ELF-1 (cell line): ENCODE results near the gene ZNF417.
"Not testable (repeated sequence)": the region's sequence is repeated elsewhere in the genome, so short reads cannot be mapped to it uniquely, and the experiment has no call there.

ENCODE experiments used
- DNase-seq: peaks from one replicate; pipeline ENCODE4 v3.0.0-alpha.2; 2016; ENCODE audit warnings: low read depth, low spot score

ZNF417 gene

DNA sequence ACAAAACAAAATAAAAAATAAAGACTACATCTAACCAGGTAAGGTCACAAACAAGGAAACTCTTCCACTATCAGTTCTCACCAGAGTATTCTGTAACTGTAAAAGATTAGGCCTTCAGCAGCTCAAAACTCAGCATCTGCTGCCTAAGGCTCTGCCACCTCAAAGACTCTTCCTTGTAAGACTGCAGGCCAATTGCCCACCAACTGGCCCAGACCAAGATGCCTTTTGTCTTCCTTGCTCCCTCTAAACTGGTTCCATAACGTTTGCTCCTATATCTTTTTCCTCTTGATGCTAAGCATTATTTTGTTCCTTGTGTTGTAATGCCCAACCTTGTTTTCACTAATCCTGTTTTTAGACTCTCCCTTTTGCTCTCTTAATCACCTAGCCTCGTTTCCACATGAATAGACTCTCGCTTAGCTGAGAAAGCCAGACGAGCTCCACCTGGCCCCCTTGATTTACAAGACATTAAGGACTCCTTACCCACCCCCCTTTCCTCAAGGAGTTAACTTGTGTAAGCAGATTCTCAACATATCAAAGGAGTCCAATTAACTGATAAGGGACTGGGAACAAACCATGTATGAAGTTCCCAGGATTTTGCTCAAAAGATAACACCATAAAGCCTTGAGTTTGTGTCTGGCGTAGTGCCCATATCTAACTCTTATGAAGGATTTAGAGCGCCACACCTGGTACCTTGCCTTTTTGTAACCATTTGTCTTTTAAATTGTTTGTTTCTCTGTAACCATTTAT is 29.0 kb downstream of the ZNF417 start:
- DNase-seq: peak; percentile 83

DNA sequence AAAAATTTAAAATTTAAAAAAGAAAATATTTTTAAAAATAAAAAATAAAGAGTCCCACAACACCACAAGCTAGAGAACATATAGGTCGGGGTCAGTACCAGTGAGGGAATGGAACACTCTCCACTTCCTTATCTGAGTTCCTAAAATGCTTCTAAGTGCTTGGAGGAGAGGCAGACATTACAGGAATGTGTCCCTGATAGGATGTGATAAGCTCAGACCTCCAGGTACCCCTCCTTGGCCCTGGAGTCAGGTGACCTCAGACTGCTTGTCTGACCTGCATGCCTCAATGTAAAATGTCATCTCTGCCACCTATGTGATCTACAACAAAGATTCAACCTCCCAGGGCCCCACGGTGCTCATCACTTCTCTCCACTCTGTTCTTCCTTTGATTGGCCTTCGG is 30.3 kb downstream of the ZNF417 start:
- peak; percentile 49 for DNase-seq

DNA sequence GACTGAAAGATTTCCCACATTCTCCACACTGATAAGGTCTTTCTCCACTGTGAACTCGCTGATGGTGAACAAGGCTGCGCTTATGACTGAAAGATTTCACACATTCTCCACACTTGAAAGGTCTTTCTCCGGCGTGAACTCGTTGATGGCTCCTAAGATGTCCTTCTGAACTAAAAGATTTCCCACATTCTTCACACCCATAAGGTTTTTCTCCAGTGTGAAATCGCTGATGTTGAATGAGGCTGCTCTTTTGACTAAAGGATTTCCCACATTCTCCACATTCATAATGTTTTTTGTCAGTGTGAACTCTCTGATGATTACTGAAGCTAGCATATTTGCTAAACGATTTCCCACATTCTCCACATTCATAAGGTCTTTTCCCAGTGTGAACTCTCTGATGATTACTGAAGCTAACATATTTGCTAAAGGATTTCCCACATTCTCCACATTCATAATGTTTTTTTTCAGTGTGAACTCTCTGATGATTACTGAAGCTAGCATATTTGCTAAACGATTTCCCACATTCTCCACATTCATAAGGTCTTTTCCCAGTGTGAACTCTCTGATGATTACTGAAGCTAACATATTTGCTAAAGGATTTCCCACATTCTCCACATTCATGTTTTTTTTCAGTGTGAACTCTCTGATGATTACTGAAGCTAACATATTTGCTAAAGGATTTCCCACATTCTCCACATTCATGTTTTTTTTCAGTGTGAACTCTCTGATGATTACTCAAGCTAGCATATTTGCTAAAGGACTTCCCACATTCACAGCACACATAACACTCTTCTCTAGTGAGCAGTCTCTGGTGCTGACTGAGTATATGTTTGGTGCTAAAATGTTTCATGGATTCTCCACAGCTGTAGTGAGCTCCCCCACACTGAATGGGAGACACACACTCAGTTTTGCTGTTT is 42.3 kb downstream of the ZNF417 start:
- DNase-seq: not testable (repeated sequence)

DNA sequence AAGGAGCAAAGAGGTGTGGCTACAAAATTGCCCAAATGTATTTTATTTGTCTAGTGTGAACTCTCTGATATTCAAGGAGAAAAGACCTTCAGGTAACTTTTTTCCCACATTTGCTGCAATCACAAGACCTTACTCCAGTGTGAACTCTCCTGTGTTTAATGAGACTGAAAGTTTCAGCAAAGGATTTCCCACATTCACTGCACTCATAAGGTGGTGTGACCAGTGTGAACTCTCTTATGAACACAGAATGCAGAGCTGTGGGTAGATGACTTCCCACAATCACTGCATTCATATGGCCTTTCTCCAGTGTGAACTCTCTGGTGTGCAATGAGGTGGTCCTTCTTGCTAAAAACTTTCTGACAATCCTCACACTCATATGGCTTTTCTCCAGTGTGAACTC is 43.9 kb downstream of the ZNF417 start:
- DNase-seq: no peak

DNA sequence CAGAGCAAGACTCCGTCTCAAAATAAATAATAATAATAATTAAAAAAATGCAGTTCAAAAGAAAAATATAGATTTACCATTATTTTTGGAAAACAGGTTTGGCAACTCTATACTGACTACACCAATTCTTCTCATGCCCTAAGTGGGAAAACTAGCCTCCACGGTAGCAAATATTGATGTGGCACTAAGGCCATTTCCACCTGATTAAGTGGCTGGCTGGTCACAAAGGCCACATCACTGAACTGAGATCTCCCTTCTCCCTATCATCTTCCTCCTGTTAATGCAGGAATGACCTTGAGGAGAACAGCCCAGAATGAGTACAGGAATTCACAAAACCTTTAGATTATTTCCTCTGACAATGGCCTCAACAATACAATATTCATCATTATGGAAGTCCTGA is 46.2 kb downstream of the ZNF417 start:
- DNase-seq: no peak

DNA sequence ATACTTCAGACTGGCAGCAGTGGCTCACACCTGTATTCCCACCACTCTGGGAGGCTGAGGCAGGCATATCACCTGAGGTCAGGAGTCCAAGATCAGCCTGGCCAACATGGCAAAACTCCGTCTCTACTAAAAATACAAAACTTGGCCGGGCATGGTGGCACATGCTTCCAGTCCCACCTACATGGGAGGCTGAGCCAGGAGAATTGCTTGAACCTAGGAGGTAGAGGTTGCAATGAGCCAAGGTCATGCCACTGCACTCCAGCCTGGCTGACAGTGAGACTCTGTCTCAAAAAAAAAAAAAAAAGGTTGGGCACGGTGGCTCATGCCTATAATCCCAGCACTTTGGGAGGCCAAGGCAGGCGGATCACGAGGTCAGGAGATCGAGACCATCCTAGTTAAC is 46.7 kb downstream of the ZNF417 start:
- DNase-seq: not testable (repeated sequence)

DNA sequence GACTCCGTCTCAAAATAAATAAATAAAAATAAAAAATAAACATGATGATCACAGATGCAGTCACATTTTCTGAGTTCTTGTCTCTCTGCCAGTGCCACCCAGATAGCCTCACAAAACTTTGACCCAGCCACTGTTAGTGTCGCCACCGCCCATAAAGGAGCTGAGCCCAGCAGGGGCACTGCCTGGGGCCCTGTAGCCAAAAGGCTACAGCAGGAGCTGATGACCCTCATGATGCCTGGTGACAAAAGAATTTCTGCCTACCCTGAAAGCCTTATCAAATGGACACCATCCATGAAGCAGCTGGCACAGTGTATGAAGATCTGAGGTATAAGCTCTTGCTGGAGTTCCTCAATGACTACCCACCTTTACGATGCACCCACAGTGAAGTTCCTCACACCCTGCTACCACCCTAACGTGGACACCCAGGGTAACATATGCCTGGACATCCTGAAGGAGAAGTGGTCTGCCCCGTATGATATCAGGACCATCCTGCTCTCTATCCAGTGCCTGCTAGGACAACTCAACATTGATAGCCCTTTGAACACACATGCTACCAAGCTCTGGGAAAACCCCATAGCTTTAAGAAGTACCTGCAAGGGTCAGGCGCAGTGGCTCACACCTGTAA is 48.4 kb downstream of the ZNF417 start:
- peak; percentile 33 for DNase-seq
